Measurements from ENCODE around the gene UBAC2. TPM values are rescaled to one million over a fixed set of nuclear protein-coding genes. Genes with fewer than 3 reads are reported as not detected.

The UBAC2 gene
- total RNA-seq, 2 experiments from 2014 or later = 26.8 to 28.5 TPM

GRCh38 chr13:99312493-99312883 is 111.8 kb downstream of the UBAC2 start:
- Histone ChIP-seq H3K79me2 (ENCODE audit: insufficient read depth, low read depth, low read length) (no peaks in the 10 kb centered on the region), H2AFZ (ENCODE audit: low read length) (no peak overlapping the region), H3K4me3 (ENCODE audit: low read depth, low read length, poor library complexity, severe bottlenecking) (no peak overlapping the region), H3K4me1 (ENCODE audit: insufficient read depth, low read length, poor library complexity, severe bottlenecking) (no peaks in the 10 kb centered on the region), H4K20me1 (ENCODE audit: insufficient read depth, low read length) (no peaks in the 10 kb centered on the region), H3K36me3 (ENCODE audit: insufficient read depth, low read length) (peaks cover 4% of the 10 kb centered on the region; the same call in 1 of the 2 replicates), H3K27ac (ENCODE audit: low read depth, low read length, poor library complexity, severe bottlenecking) (no peak overlapping the region), H3K9me2 (ENCODE audit: insufficient read depth, low read length) (no peaks in the 10 kb centered on the region), H3K4me2 (ENCODE audit: low read length) (no peak overlapping the region; the same call in 1 of the 2 replicates), H3K9me3 (ENCODE audit: low read length) (no peaks in the 10 kb centered on the region)
- CTCF ChIA-PET (ENCODE audit: unreplicated experiment) = no interaction called here
- no TSS peak for BruUV-seq (replicated peaks)
- TF ChIP-seq EZH2phosphoT487 (IDR thresholded peaks at IDR 0.05; ENCODE audit: borderline replicate concordance, low read depth, low read length) = no peak
- TF ChIP-seq, protein P1, sequence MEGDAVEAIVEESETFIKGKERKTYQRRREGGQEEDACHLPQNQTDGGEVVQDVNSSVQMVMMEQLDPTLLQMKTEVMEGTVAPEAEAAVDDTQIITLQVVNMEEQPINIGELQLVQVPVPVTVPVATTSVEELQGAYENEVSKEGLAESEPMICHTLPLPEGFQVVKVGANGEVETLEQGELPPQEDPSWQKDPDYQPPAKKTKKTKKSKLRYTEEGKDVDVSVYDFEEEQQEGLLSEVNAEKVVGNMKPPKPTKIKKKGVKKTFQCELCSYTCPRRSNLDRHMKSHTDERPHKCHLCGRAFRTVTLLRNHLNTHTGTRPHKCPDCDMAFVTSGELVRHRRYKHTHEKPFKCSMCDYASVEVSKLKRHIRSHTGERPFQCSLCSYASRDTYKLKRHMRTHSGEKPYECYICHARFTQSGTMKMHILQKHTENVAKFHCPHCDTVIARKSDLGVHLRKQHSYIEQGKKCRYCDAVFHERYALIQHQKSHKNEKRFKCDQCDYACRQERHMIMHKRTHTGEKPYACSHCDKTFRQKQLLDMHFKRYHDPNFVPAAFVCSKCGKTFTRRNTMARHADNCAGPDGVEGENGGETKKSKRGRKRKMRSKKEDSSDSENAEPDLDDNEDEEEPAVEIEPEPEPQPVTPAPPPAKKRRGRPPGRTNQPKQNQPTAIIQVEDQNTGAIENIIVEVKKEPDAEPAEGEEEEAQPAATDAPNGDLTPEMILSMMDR (conservative IDR thresholded peaks at IDR 0.05; ENCODE audit: low read length) = no peak
- POLR2A ChIA-PET = no interaction called here
- intact Hi-C loops (cut with micrococcal nuclease; ENCODE audit: unreplicated experiment) = no loop called here
- DNase-seq (ENCODE audit: low spot score) = no peak

DNA sequence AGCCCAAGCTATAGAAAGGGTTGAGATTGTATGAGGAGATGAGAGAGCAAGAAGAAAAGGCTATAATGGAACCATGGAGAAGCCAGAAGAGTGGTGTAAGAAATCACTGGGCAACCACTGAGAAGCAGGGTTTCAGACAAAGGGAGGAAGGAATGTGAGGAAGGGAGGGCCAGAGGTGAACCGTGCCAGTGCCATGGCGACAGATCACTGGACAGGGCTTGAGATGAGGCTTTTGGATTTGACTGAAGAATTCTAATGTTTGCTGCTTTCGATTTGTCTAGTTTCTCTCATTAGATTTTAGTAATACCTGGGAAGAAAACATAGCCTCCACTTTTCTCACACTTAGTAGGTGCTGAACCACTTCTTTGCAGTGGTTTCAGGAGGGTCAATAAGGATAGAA is 112.8 kb downstream of the UBAC2 start:
- H3K27ac ChIP-seq (ENCODE audit: low read depth, low read length, poor library complexity, severe bottlenecking) = no peak overlapping the region
- no peaks in the 10 kb centered on the region for H3K79me2 ChIP-seq (ENCODE audit: insufficient read depth, low read depth, low read length)
- no peak overlapping the region for H3K4me3 ChIP-seq (ENCODE audit: low read depth, low read length, poor library complexity, severe bottlenecking)
- 0 out of 2 replicates have a peak, but pooled peaks cover 4% of the 10 kb centered on the region for H3K36me3 ChIP-seq (ENCODE audit: insufficient read depth, low read length)
- no peaks in the 10 kb centered on the region for H3K9me3 ChIP-seq (ENCODE audit: low read length)
- no peak overlapping the region for H2AFZ ChIP-seq (ENCODE audit: low read length)
- H3K4me2 ChIP-seq (ENCODE audit: low read length) = no peak overlapping the region
- no peak for TF ChIP-seq EZH2phosphoT487 (IDR thresholded peaks at IDR 0.05; ENCODE audit: borderline replicate concordance, low read depth, low read length)
- BruUV-seq (replicated peaks) = no TSS peak
- no peaks in the 10 kb centered on the region for H3K4me1 ChIP-seq (ENCODE audit: insufficient read depth, low read length, poor library complexity, severe bottlenecking)
- DNase-seq (ENCODE audit: low spot score) = no peak
- no peaks in the 10 kb centered on the region for H3K9me2 ChIP-seq (ENCODE audit: insufficient read depth, low read length)
- no peaks in the 10 kb centered on the region for H4K20me1 ChIP-seq (ENCODE audit: insufficient read depth, low read length)
- ChIA-PET CTCF (ENCODE audit: unreplicated experiment) (no interaction called here), POLR2A (no interaction called here)
- intact Hi-C loops (cut with micrococcal nuclease; ENCODE audit: unreplicated experiment) = no loop called here

DNA sequence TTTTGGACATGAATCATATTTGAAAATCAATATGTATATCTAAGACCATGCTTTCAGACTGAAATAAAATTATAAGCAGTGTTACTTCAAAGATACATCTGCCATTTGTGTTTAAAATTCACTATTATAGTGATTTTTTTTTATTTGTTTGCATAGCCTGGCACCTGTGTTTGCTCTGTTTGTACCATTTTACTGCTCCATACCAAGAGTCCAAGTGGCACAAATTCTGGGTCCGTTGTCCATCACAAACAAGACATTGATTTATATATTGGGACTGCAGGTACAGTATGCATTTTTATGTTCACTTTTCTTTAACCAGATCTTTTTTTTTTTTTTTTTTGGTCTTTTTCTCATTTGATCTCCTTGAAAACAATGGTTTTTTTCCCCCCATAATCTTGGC is 113.3 kb downstream of the UBAC2 start:
- Histone ChIP-seq H3K4me1 (ENCODE audit: insufficient read depth, low read length, poor library complexity, severe bottlenecking) (no peaks in the 10 kb centered on the region), H3K36me3 (ENCODE audit: insufficient read depth, low read length) (peaks cover 6% of the 10 kb centered on the region; the same call in 1 of the 2 replicates), H3K9me3 (ENCODE audit: low read length) (no peaks in the 10 kb centered on the region), H3K4me2 (ENCODE audit: low read length) (no peak overlapping the region), H3K4me3 (ENCODE audit: low read depth, low read length, poor library complexity, severe bottlenecking) (no peak overlapping the region), H3K27ac (ENCODE audit: low read depth, low read length, poor library complexity, severe bottlenecking) (no peak overlapping the region), H3K79me2 (ENCODE audit: insufficient read depth, low read depth, low read length) (no peaks in the 10 kb centered on the region), H2AFZ (ENCODE audit: low read length) (no peak overlapping the region), H3K9me2 (ENCODE audit: insufficient read depth, low read length) (no peaks in the 10 kb centered on the region), H4K20me1 (ENCODE audit: insufficient read depth, low read length) (no peaks in the 10 kb centered on the region)
- TF ChIP-seq, protein P1 (conservative IDR thresholded peaks at IDR 0.05; ENCODE audit: low read length) = no peak
- TF ChIP-seq EZH2phosphoT487 (IDR thresholded peaks at IDR 0.05; ENCODE audit: borderline replicate concordance, low read depth, low read length) = no peak
- POLR2A ChIA-PET = interaction anchor here (0.8 kb wide), 1 partner anchor 19 kb away, joined by 3 read pairs; no protein-coding TSS in a partner anchor
- BruUV-seq (replicated peaks) = no TSS peak
- intact Hi-C loops (cut with micrococcal nuclease; ENCODE audit: unreplicated experiment) = no loop called here
- CTCF ChIA-PET (ENCODE audit: unreplicated experiment) = no interaction called here
- no peak for DNase-seq (ENCODE audit: low spot score)

All from OCI-LY7 (cell line).